Posterior vena cava (tissue), 2 donors: ENCODE data around the gene FBXL12. TPM values are rescaled to one million over a fixed set of nuclear protein-coding genes. Genes with fewer than 3 reads are reported as not detected.
A peak's percentile ranks its signal among the peaks of the same experiment; 100 is the strongest.

Source experiments
- DNase-seq: peaks from one replicate; pipeline ENCODE4 v3.0.0-alpha.2; 2020; ENCODE audit warnings: low spot score
- intact Hi-C, 2 donors: fragments of 100-400 bp; cut with DNase I; formaldehyde crosslinking; loops; one replicate each; pipeline versions ENCODE4 v1.14.1 to v1.14.2; 2022 to 2023
- long read RNA-seq, 2 donors: library from polyadenylated mRNA; unstranded; transcript quantifications; one replicate each; pipeline ENCODE4 v2.0.0, GENCODE V29; 2020 to 2021
- total RNA-seq, 2 donors: library from RNA; stranded (reverse); fragmentation: NEBNext Ultra II Directional; extraction: Animal tissue kit (Norgen Biotek cat#: 25700); gene quantifications; one replicate each; pipeline ENCODE4 v1.2.1, GENCODE V29; 2021
- donor health status: DM: yes; HTN: yes; CAD: no.
- donor health status: DM: yes; HTN: yes; CAD: no.

FBXL12 gene
- 10 to 100 TPM; 18.5 to 19.0 TPM for total RNA-seq
- long read RNA-seq, donor 1, transcript FBXL12-201 (3 exons, 1,852 nt), result major isoform, 5 of 14 reads
- long read RNA-seq, donor 1, partial matches to known transcripts, result 0 of 14 reads
- long read RNA-seq, donor 1, other reads (novel, unspliced or antisense), result 1 of 14 reads
- long read RNA-seq, donor 2, transcript FBXL12-206 (3 exons, 1,843 nt), result minor isoform, 20 of 86 reads
- long read RNA-seq, donor 2, transcript FBXL12-201 (3 exons, 1,852 nt), result major isoform, 28 of 86 reads
- long read RNA-seq, donor 2, transcript FBXL12-205 (2 exons, 1,736 nt), result minor isoform, 5 of 86 reads
- long read RNA-seq, donor 2, transcript FBXL12-208 (4 exons, 1,920 nt), result minor isoform, 9 of 86 reads
- long read RNA-seq, donor 2, partial matches to known transcripts, result 9 of 86 reads
- long read RNA-seq, donor 2, other reads (novel, unspliced or antisense), result 7 of 86 reads

GRCh38 chr19:9818734-9819595, at the start of gene FBXL12:
TSS of gene FBXL12 (minus strand) at chr19:9819079. CDS start at chr19:9818813, 266 bp downstream.
- peak; percentile 100 for DNase-seq
- intact Hi-C loops, result no loop called here

GRCh38 chr19:9865732-9866501, 47.0 kb upstream of the FBXL12 start:
- intact Hi-C loops, result no loop called here
- DNase-seq, result no peak

- DNase-seq, result no peak
- intact Hi-C loops, result no loop called here
Observed at GRCh38 chr19:9863759-9864158, 44.9 kb upstream of the FBXL12 start.

GRCh38 chr19:9862938-9863337, 44.1 kb upstream of the FBXL12 start:
- intact Hi-C loops, result no loop called here
- DNase-seq, result no peak

GRCh38 chr19:9861503-9861902, 42.6 kb upstream of the FBXL12 start:
- no peak for DNase-seq
- intact Hi-C loops, result no loop called here

- DNase-seq, result no peak
- intact Hi-C loops, result no loop called here
Observed at GRCh38 chr19:9860407-9860806, 41.5 kb upstream of the FBXL12 start.

- DNase-seq, result no peak
- intact Hi-C loops, result no loop called here
Observed at GRCh38 chr19:9858766-9859165, 39.9 kb upstream of the FBXL12 start.

- DNase-seq, result no peak
- intact Hi-C loops, result no loop called here
Observed at GRCh38 chr19:9857920-9858746, 39.3 kb upstream of the FBXL12 start.

- intact Hi-C loops, result no loop called here
- DNase-seq, result no peak
Observed at GRCh38 chr19:9857076-9857721, 38.3 kb upstream of the FBXL12 start.

- DNase-seq, result no peak
- intact Hi-C loops, result no loop called here
Observed at GRCh38 chr19:9856609-9857008, 37.7 kb upstream of the FBXL12 start.

GRCh38 chr19:9854282-9854846, 35.5 kb upstream of the FBXL12 start:
- no peak for DNase-seq
- intact Hi-C loops, result no loop called here

GRCh38 chr19:9850235-9850959, 31.5 kb upstream of the FBXL12 start:
- no peak for DNase-seq
- intact Hi-C loops, result no loop called here

GRCh38 chr19:9849791-9850190, 30.9 kb upstream of the FBXL12 start:
- no peak for DNase-seq
- intact Hi-C loops, result no loop called here

GRCh38 chr19:9848762-9849161, 29.9 kb upstream of the FBXL12 start:
- intact Hi-C loops, result no loop called here
- no peak for DNase-seq

GRCh38 chr19:9848060-9848459, 29.2 kb upstream of the FBXL12 start:
- DNase-seq, result no peak
- intact Hi-C loops, result no loop called here

GRCh38 chr19:9847087-9847671, 28.3 kb upstream of the FBXL12 start:
- peak; percentile 94 for DNase-seq
- intact Hi-C loops, result no loop called here
